Calu3 (cell line): ENCODE data around the gene RET. TPM values are rescaled to one million over a fixed set of nuclear protein-coding genes. Genes with fewer than 3 reads are reported as not detected.
A peak's percentile ranks its signal among the peaks of the same experiment; 100 is the strongest.

Experiments used
- BruUV-seq: library from RNA; stranded (reverse); fragments of 400-500 nt; replicated peaks from 2 replicates; lab custom pipeline; 2021; lab: Mats Ljungman, UMichigan
- CTCF ChIA-PET: fragments of 300-600 bp; sonication (Branson Sonifier 250); formaldehyde crosslinking; loops from one replicate; lab custom pipeline; 2022; ENCODE audit warnings: antibody characterized with exemption; lab: Charles Lee
- DNase-seq: peaks from one replicate; pipeline ENCODE4 v3.0.0; 2022
- H3K27ac Mint-ChIP-seq: one replicate; pipeline ENCODE4 v1.8.0; 2022; ENCODE audit warnings: mixed read lengths; ENCODE audit not compliant: unreplicated experiment
- H3K27me3 Mint-ChIP-seq: one replicate; pipeline ENCODE4 v1.8.0; 2022; ENCODE audit warnings: mixed read lengths; ENCODE audit not compliant: unreplicated experiment
- H3K36me3 Mint-ChIP-seq: one replicate; pipeline ENCODE4 v1.8.0; 2022; ENCODE audit warnings: mild to moderate bottlenecking, moderate library complexity, mixed read lengths; ENCODE audit not compliant: insufficient read depth, unreplicated experiment
- H3K4me1 Mint-ChIP-seq: one replicate; pipeline ENCODE4 v1.8.0; 2022; ENCODE audit warnings: mild to moderate bottlenecking, low read depth, mixed read lengths; ENCODE audit not compliant: unreplicated experiment
- H3K4me3 Mint-ChIP-seq: one replicate; pipeline ENCODE4 v1.8.0; 2022; ENCODE audit warnings: mild to moderate bottlenecking, low read depth, moderate library complexity, mixed read lengths; ENCODE audit not compliant: unreplicated experiment
- H3K9me3 Mint-ChIP-seq: one replicate; pipeline ENCODE4 v1.8.0; 2022; ENCODE audit warnings: low read depth, mixed read lengths; ENCODE audit not compliant: unreplicated experiment
- CTCF ChIP-seq: fragments of 200-600 bp; IDR thresholded peaks from one replicate; pipeline ENCODE4 v1.8.0; 2022; ENCODE audit warnings: antibody characterized with exemption; ENCODE audit not compliant: unreplicated experiment
- intact Hi-C: fragments of 100-400 bp; cut with micrococcal nuclease; formaldehyde crosslinking; loops from one replicate; pipeline ENCODE4 v1.10.0; 2022; ENCODE audit not compliant: unreplicated experiment
- total RNA-seq: library from RNA; stranded (reverse); gene quantifications from 2 replicates; pipeline ENCODE4 v1.2.3, GENCODE V29; 2022

The RET gene
- total RNA-seq, 1 experiment from 2014 or later, result not detected

- H3K27me3 Mint-ChIP-seq, result peaks cover 84% of the 10 kb centered on the region
- no peak overlapping the region for H3K4me3 Mint-ChIP-seq
- intact Hi-C loops, result no loop called here
- CTCF ChIA-PET, result no interaction called here
- H3K36me3 Mint-ChIP-seq, result no peaks in the 10 kb centered on the region
- H3K27ac Mint-ChIP-seq, result peak overlapping the region; percentile 0
- BruUV-seq, result no TSS peak
- no peak for DNase-seq
- no peaks in the 10 kb centered on the region for H3K9me3 Mint-ChIP-seq
- no peaks in the 10 kb centered on the region for H3K4me1 Mint-ChIP-seq
- TF ChIP-seq CTCF, result no peak
These were observed 19.0 kb upstream of the RET start for GRCh38 chr10:43057831-43058340.

GRCh38 chr10:43058716-43059335, 18.0 kb upstream of the RET start:
- Mint-ChIP-seq H3K4me3 (no peak overlapping the region), H3K27ac (no peak overlapping the region), H3K27me3 (peaks cover 84% of the 10 kb centered on the region), H3K36me3 (no peaks in the 10 kb centered on the region), H3K4me1 (no peaks in the 10 kb centered on the region), H3K9me3 (no peaks in the 10 kb centered on the region)
- no TSS peak for BruUV-seq
- no peak for DNase-seq
- CTCF ChIA-PET, result no interaction called here
- no peak for TF ChIP-seq CTCF
- intact Hi-C loops, result no loop called here

- intact Hi-C loops, result no loop called here
- no peak for DNase-seq
- Mint-ChIP-seq H3K4me1 (no peaks in the 10 kb centered on the region), H3K36me3 (no peaks in the 10 kb centered on the region), H3K9me3 (no peaks in the 10 kb centered on the region), H3K4me3 (no peak overlapping the region), H3K27me3 (peaks cover 84% of the 10 kb centered on the region), H3K27ac (no peak overlapping the region)
- CTCF ChIA-PET, result no interaction called here
- BruUV-seq, result no TSS peak
- TF ChIP-seq CTCF, result no peak
These were observed 17.5 kb upstream of the RET start for GRCh38 chr10:43059336-43059720.

- TF ChIP-seq CTCF, result no peak
- Mint-ChIP-seq H3K9me3 (no peaks in the 10 kb centered on the region), H3K36me3 (no peaks in the 10 kb centered on the region), H3K27ac (no peak overlapping the region), H3K27me3 (peaks cover 84% of the 10 kb centered on the region), H3K4me3 (no peak overlapping the region), H3K4me1 (no peaks in the 10 kb centered on the region)
- CTCF ChIA-PET, result no interaction called here
- BruUV-seq, result no TSS peak
- no peak for DNase-seq
- intact Hi-C loops, result no loop called here
These were observed 17.0 kb upstream of the RET start for GRCh38 chr10:43059828-43060227.
